PC-9 (cell line): Measurements from ENCODE around the gene DCHS1. TPM values are rescaled to one million over a fixed set of nuclear protein-coding genes. Genes with fewer than 3 reads are reported as not detected.

ENCODE experiments used
- BruUV-seq: library from RNA; stranded (reverse); fragments of 400-500 nt; replicated peaks from 2 replicates; lab custom pipeline; 2021; lab: Mats Ljungman, UMichigan
- CTCF ChIA-PET: fragments of 300-600 bp; sonication (Branson Sonifier 250); formaldehyde crosslinking; loops from one replicate; lab custom pipeline; 2022; ENCODE audit warnings: antibody characterized with exemption; lab: Charles Lee
- POLR2A ChIA-PET: fragments of 300-600 bp; sonication (Branson Sonifier 250); formaldehyde crosslinking; loops from one replicate; lab custom pipeline; 2022; ENCODE audit warnings: antibody characterized with exemption; ENCODE audit not compliant: unreplicated experiment; lab: Charles Lee
- DNase-seq, 2 experiments: peaks; one replicate each; pipeline versions ENCODE4 v3.0.0 to v3.0.0-alpha.2; 2015 to 2022; ENCODE audit warnings: mixed read lengths in 1 of 2
- H2AFZ ChIP-seq: fragments of 200-600 bp; sonication (generic); 2 replicates; pipeline ENCODE4 v1.8.1; 2017; ENCODE audit warnings: antibody characterized with exemption
- H3F3A ChIP-seq: fragments of 200-600 bp; sonication (generic); 2 replicates; pipeline ENCODE4 v1.8.1; 2017; ENCODE audit warnings: antibody characterized with exemption, mild to moderate bottlenecking, low read depth; ENCODE audit not compliant: insufficient read depth
- H3K27ac ChIP-seq: fragments of 200-600 bp; sonication (generic); 2 replicates; pipeline ENCODE4 v1.6.1; 2016; ENCODE audit warnings: mixed run types
- H3K27me3 ChIP-seq: fragments of 200-600 bp; sonication (generic); 2 replicates; pipeline ENCODE4 v1.6.1; 2016; ENCODE audit warnings: low read depth, mixed run types; ENCODE audit not compliant: insufficient read depth
- H3K36me3 ChIP-seq: fragments of 200-600 bp; sonication (generic); 2 replicates; pipeline ENCODE4 v1.6.1; 2016; ENCODE audit warnings: low read depth, mixed run types
- H3K4me1 ChIP-seq: fragments of 200-600 bp; sonication (generic); replicated peaks from 2 replicates; pipeline ENCODE4 v1.6.1; 2016; ENCODE audit warnings: mixed run types; ENCODE audit not compliant: insufficient read depth
- H3K4me2 ChIP-seq: fragments of 200-600 bp; sonication (generic); 2 replicates; pipeline ENCODE4 v1.6.1; 2017; ENCODE audit warnings: mixed run types
- H3K4me3 ChIP-seq: fragments of 200-600 bp; sonication (generic); 2 replicates; pipeline ENCODE4 v1.6.1; 2016; ENCODE audit warnings: mixed run types
- H3K79me2 ChIP-seq: fragments of 200-600 bp; sonication (generic); 2 replicates; pipeline ENCODE4 v1.6.1; 2017; ENCODE audit warnings: low read depth, mixed run types
- H3K9me2 ChIP-seq: fragments of 200-600 bp; sonication (generic); 2 replicates; pipeline ENCODE4 v1.8.1; 2017; ENCODE audit warnings: mild to moderate bottlenecking; ENCODE audit not compliant: insufficient read depth
- H3K9me3 ChIP-seq: fragments of 200-600 bp; sonication (generic); 2 replicates; pipeline ENCODE4 v1.8.1; 2016; ENCODE audit warnings: low read depth; ENCODE audit not compliant: insufficient read depth
- H4K20me1 ChIP-seq: fragments of 200-600 bp; sonication (generic); 2 replicates; pipeline ENCODE4 v1.8.1; 2017; ENCODE audit not compliant: insufficient read depth
- EZH2 ChIP-seq: fragments of 200-600 bp; sonication (generic); IDR thresholded peaks from 2 replicates; pipeline ENCODE4 v1.8.0; 2017; ENCODE audit warnings: antibody characterized with exemption, low read depth
- intact Hi-C: fragments of 100-400 bp; cut with micrococcal nuclease; formaldehyde crosslinking; loops from one replicate; pipeline ENCODE4 v1.10.0; 2022; ENCODE audit not compliant: unreplicated experiment
- total RNA-seq: library from RNA; stranded (reverse); gene quantifications from 2 replicates; pipeline ENCODE4 v1.2.3, GENCODE V29; 2021
- TF ChIP-seq, protein P1 (sequence below): fragments of 200-600 bp; sonication (generic); conservative IDR thresholded peaks from 2 replicates; pipeline ENCODE4 v1.6.1; 2017; ENCODE audit warnings: mixed run types, antibody characterized with exemption, mild to moderate bottlenecking, moderate library complexity

DCHS1 gene
- total RNA-seq, 1 experiment from 2014 or later: 0.22 TPM

DNA sequence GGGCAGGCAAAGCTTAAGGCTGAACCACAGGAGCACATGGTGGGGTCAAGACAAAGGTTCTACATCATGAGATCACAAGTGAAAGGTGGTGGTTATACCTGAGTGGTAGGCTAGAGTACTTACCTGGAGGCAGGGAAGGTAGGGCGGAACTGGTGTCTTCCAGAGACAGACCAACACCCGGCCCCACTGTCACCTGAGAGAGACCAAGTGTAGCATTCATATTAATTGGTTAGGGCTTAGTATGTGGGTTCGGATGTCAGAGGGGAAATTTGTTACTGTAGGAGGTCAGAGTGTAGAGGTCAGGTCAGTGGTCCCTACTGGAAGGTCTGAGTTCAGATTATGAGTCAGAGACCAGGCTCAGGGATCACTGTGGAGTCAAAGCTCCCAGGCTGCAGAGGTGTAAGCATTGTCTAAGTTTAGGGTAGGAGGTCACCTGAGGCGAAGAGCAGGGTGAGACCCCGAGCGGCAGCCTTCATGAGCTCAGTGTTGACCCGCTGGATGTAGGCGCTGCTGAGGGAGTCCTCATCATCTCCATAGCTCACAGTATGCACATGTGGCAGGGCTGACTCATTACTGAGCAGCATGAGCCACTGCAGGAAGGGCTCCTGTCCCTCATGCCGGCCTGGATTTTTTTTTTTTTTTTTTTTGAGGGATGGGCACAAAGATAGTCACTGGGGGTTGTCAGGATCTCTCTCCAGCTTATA lies 39.6 kb downstream of the DCHS1 start:
- no peaks in the 10 kb centered on the region for H4K20me1 ChIP-seq
- H3K4me1 ChIP-seq: peaks cover 11% of the 10 kb centered on the region; the same call in 1 of the 2 replicates
- no peaks in the 10 kb centered on the region for H3K27me3 ChIP-seq
- no peak overlapping the region for H3K4me3 ChIP-seq
- no peaks in the 10 kb centered on the region for H3K9me3 ChIP-seq
- no TSS peak for BruUV-seq
- H3K79me2 ChIP-seq: peaks cover 9% of the 10 kb centered on the region
- no peak overlapping the region for H2AFZ ChIP-seq
- ChIA-PET CTCF (no interaction called here), POLR2A (no interaction called here)
- no peak overlapping the region for H3K27ac ChIP-seq
- H3K4me2 ChIP-seq: no peak overlapping the region
- no peaks in the 10 kb centered on the region for H3K36me3 ChIP-seq
- TF ChIP-seq EZH2: no peak
- TF ChIP-seq, protein P1, sequence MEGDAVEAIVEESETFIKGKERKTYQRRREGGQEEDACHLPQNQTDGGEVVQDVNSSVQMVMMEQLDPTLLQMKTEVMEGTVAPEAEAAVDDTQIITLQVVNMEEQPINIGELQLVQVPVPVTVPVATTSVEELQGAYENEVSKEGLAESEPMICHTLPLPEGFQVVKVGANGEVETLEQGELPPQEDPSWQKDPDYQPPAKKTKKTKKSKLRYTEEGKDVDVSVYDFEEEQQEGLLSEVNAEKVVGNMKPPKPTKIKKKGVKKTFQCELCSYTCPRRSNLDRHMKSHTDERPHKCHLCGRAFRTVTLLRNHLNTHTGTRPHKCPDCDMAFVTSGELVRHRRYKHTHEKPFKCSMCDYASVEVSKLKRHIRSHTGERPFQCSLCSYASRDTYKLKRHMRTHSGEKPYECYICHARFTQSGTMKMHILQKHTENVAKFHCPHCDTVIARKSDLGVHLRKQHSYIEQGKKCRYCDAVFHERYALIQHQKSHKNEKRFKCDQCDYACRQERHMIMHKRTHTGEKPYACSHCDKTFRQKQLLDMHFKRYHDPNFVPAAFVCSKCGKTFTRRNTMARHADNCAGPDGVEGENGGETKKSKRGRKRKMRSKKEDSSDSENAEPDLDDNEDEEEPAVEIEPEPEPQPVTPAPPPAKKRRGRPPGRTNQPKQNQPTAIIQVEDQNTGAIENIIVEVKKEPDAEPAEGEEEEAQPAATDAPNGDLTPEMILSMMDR: no peak
- peaks cover 9% of the 10 kb centered on the region; the same call in 1 of the 2 replicates for H3F3A ChIP-seq
- H3K9me2 ChIP-seq: no peaks in the 10 kb centered on the region
- no peak for DNase-seq
- intact Hi-C loops: no loop called here

DNA sequence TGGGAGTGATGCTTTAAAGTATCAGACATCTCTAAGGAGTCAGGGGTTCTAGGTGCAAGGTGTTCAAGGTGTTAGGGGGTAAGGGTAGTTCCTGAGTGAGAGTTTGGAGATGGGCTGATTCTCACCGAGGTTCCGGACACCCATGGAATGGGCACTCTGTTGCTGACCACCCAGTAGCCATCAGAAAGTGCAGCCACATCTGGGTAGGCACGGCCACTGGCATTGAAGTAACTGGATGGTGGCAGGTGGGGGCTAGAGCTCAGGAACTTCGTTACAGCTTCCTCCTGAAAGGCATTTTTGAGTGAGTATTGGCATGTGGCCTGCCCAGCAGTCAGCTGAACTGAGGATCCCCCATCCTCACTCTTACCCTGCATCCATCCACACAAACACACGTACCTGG lies 40.6 kb downstream of the DCHS1 start:
- BruUV-seq: no TSS peak
- H4K20me1 ChIP-seq: no peaks in the 10 kb centered on the region
- POLR2A ChIA-PET: no interaction called here
- H3K4me1 ChIP-seq: peaks cover 11% of the 10 kb centered on the region; the same call in 1 of the 2 replicates
- no peak overlapping the region for H3K4me2 ChIP-seq
- CTCF ChIA-PET: no interaction called here
- intact Hi-C loops: no loop called here
- H3K9me3 ChIP-seq: no peaks in the 10 kb centered on the region
- H3K27me3 ChIP-seq: no peaks in the 10 kb centered on the region
- no peak for TF ChIP-seq EZH2
- TF ChIP-seq, protein P1: no peak
- no peaks in the 10 kb centered on the region for H3K36me3 ChIP-seq
- H3K9me2 ChIP-seq: no peaks in the 10 kb centered on the region
- no peak overlapping the region for H3K4me3 ChIP-seq
- H3F3A ChIP-seq: peaks cover 9% of the 10 kb centered on the region; the same call in 1 of the 2 replicates
- no peak overlapping the region for H2AFZ ChIP-seq
- H3K79me2 ChIP-seq: peaks cover 13% of the 10 kb centered on the region
- no peak for DNase-seq
- H3K27ac ChIP-seq: no peak overlapping the region

DNA sequence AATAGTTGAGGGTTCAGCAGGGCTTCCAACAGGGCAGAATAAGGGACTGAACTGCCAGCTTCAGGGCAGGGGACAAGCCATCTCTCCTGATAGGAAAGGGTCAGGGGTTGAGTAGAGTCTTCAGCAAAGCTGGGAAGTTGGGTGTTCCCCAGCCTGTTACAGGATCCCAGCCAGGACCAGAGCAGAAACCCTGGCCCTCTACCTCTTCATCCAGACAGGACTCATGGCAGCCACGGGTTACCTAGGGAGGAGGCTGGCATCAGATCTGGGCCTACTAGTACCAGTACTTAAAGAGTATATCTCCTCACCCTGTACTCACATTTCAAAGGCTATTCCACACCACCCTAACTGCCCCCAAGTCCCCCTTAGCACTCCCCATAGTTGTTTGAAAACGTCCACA lies 41.2 kb downstream of the DCHS1 start:
- ChIA-PET POLR2A (no interaction called here), CTCF (no interaction called here)
- intact Hi-C loops: no loop called here
- H3K79me2 ChIP-seq: peaks cover 13% of the 10 kb centered on the region
- peaks cover 9% of the 10 kb centered on the region; the same call in 1 of the 2 replicates for H3F3A ChIP-seq
- H3K27ac ChIP-seq: no peak overlapping the region
- no peak for DNase-seq
- no peak overlapping the region for H3K4me3 ChIP-seq
- H3K9me2 ChIP-seq: no peaks in the 10 kb centered on the region
- no TSS peak for BruUV-seq
- H3K4me2 ChIP-seq: no peak overlapping the region
- peaks cover 7% of the 10 kb centered on the region; the same call in 1 of the 2 replicates for H3K4me1 ChIP-seq
- no peaks in the 10 kb centered on the region for H4K20me1 ChIP-seq
- H3K36me3 ChIP-seq: no peaks in the 10 kb centered on the region
- H2AFZ ChIP-seq: no peak overlapping the region
- H3K9me3 ChIP-seq: no peaks in the 10 kb centered on the region
- no peak for TF ChIP-seq EZH2
- TF ChIP-seq, protein P1: no peak
- H3K27me3 ChIP-seq: no peaks in the 10 kb centered on the region
